ENCODE results near the gene LAMA1.
"Not testable (repeated sequence)": the region's sequence is repeated elsewhere in the genome, so short reads cannot be mapped to it uniquely, and the experiment has no call there.

The LAMA1 gene

GRCh38 chr18:7117390-7118355 is at the start of gene LAMA1:
TSS of gene LAMA1 (minus strand) at chr18:7117797. CDS start at chr18:7117720, 77 bp downstream.
- DNase-seq = no peak

GRCh38 chr18:7165846-7166393 is 48.3 kb upstream of the LAMA1 start:
- DNase-seq = no peak

- no peak for DNase-seq
Measured at GRCh38 chr18:7164323-7165004, 46.9 kb upstream of the LAMA1 start.

GRCh38 chr18:7158216-7158615 is 40.6 kb upstream of the LAMA1 start:
- no peak for DNase-seq

GRCh38 chr18:7157760-7158159 is 40.2 kb upstream of the LAMA1 start:
- DNase-seq = no peak

- no peak for DNase-seq
Measured at GRCh38 chr18:7155887-7156286, 38.3 kb upstream of the LAMA1 start.

- DNase-seq = no peak
Measured at GRCh38 chr18:7155092-7155491, 37.5 kb upstream of the LAMA1 start.

GRCh38 chr18:7152440-7152839 is 34.8 kb upstream of the LAMA1 start:
- no peak for DNase-seq

GRCh38 chr18:7147399-7147798 is 29.8 kb upstream of the LAMA1 start:
- DNase-seq = no peak

GRCh38 chr18:7146067-7146466 is 28.5 kb upstream of the LAMA1 start:
- no peak for DNase-seq

GRCh38 chr18:7144921-7145320 is 27.3 kb upstream of the LAMA1 start:
- DNase-seq = not testable (repeated sequence)

- no peak for DNase-seq
Measured at GRCh38 chr18:7141287-7141686, 23.7 kb upstream of the LAMA1 start.

- no peak for DNase-seq
Measured at GRCh38 chr18:7139409-7139808, 21.8 kb upstream of the LAMA1 start.

GRCh38 chr18:7133181-7133580 is 15.6 kb upstream of the LAMA1 start:
- DNase-seq = no peak

GRCh38 chr18:7132356-7133150 is 15.0 kb upstream of the LAMA1 start:
- no peak for DNase-seq

- DNase-seq = no peak
Measured at GRCh38 chr18:7122376-7122775, 4.8 kb upstream of the LAMA1 start.

GRCh38 chr18:7116792-7117389 is 706 bp downstream of the LAMA1 start:
- DNase-seq = no peak

- no peak for DNase-seq
Measured at GRCh38 chr18:7116001-7116730, 1.4 kb downstream of the LAMA1 start.

GRCh38 chr18:7112936-7113335 is 4.7 kb downstream of the LAMA1 start:
- DNase-seq = no peak

GRCh38 chr18:7111134-7111533 is 6.5 kb downstream of the LAMA1 start:
- DNase-seq = no peak

GRCh38 chr18:7105943-7106342 is 11.7 kb downstream of the LAMA1 start:
- DNase-seq = no peak

- DNase-seq = no peak
Measured at GRCh38 chr18:7105268-7105667, 12.3 kb downstream of the LAMA1 start.

All from activated CD4-positive, alpha-beta T cell treated with anti-CD3 and anti-CD28 coated beads for 1 hour (primary cell).